HG02610 (cell line): Measurements from ENCODE around the gene FANCC.

ENCODE experiments used
- ATAC-seq: cut with Tn5 transposase; IDR thresholded peaks from one replicate; pipeline ENCODE4 v1.9.1; 2021; ENCODE audit warnings: mild to moderate bottlenecking, moderate library complexity; ENCODE audit not compliant: unreplicated experiment

FANCC gene

GRCh38 chr9:95104980-95105379 is 212.5 kb downstream of the FANCC start:
- ATAC-seq, result no peak

- no peak for ATAC-seq
Observed at GRCh38 chr9:95104581-95104960, 212.9 kb downstream of the FANCC start.

DNA sequence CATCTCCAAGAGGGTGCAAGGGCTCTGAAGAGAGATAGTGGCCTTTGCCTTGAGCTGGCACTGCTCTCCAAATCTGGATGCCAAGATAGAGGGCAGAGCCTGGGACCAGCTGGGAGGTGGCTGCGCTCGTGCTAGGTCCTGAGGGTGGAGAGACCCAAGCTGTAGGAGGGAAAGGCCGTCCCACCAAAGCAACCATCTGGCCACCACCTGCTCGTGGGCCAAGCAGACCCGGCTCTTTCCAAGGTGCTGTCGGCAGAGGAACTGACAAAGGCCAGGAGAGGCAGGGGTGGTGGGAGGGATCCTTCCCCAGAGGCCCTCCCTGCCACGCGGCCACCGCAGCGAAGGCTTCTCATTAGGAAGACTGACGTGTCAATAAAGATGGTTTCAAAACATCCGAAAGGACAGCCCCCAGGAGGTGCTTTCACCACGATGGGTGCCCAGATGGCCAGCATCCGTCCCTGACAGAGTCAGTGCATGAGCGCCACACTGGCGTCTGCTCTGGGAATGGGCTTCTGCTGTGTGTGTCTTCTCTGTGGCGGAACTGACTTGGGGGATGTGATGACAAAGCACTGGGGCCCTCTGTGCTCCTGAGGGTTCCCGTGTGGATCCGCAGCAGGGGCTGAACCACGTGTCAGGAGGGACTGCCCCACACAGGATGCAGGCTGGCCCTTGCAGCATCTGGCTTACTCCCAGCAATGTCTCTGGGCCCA is 213.5 kb downstream of the FANCC start:
- ATAC-seq, result no peak

DNA sequence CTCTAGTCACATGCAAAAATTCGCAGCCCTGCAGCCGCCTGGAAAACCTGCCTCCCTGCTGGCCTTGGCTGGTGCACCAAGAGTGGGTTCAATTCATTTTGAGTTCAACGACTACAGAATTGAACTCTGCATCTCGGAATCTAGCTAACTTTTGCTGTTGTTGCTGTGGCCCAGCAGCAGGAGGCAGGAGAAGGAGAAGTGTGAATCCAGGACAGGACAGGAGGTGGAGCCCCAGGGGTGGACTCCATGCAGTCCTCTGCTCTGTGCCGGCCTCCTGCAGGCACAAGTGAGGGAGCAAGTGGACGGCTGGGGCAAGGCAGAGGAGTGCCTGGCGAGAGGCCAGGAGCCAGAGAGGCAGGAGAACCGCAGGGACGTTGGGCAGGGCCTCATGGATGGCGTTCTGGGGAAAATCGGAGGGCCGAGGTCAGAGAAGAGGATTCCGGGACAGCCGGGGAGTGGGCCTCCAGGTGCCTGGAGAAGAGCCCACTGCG is 214.2 kb downstream of the FANCC start:
- ATAC-seq, result no peak

DNA sequence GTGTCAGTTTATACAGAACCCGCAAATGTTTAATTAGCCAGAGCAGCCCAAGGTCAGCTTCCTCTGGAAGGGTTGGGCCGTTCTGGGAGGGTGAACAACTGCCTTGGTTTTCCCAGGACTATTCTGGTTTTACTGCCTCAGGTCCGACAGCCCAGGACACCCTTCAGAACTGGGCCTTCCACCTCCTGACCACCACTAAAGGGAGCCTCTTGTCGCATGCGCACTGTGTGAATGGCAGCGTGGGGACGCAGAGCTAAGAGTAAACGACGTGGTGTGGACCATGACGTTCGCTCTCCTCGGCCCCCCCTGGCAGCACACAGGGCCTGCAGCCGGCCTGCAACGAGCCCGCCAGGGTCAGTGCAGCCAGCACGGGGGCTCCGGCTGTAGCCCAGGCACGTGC is 214.9 kb downstream of the FANCC start:
- no peak for ATAC-seq

DNA sequence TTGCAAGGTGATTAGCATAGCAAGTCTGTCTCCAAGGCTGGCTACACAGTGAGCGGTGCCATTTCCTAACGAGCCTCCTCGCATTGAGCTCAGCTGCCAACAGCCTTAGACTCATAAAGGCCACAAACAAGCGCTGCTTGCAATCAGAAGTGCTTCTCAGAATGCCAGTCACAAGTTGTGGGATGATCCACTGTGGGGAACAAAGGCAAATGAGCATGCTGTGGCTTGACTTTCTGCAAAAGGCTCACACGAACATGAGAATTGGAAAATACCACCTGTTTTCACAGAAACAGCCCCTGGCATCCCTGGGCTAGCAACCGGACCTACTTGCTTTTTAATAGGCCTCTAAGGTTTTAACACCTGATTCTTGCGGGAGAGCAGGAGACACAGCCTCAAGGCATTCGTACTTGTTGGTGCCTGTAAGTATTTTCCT is 215.5 kb downstream of the FANCC start:
- ATAC-seq, result no peak

DNA sequence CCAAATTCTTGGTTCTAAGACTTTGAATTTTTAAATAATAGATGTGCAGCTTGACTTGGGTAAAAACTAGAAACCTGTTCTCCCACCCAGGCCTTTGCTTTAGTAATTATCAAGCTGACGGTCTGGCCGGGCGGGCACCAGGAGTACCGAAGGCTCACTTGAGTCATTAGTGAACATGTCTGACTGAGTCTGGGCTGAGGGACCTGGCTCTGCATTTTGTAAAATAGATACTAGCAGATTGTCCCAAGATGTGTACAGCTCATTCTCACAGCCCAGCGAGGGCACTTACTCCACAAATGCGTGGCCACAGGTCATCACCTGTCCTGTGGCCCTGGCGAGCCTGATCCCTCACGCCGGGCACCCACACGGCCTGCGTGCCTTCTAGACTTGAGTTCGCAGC is 216.2 kb downstream of the FANCC start:
- no peak for ATAC-seq

- ATAC-seq, result no peak
Observed at GRCh38 chr9:95100071-95100627, 217.4 kb downstream of the FANCC start.

- no peak for ATAC-seq
Observed at GRCh38 chr9:95099321-95100070, 218.0 kb downstream of the FANCC start.

- no peak for ATAC-seq
Observed at GRCh38 chr9:95098391-95098921, 219.1 kb downstream of the FANCC start.

- ATAC-seq, result no peak
Observed at GRCh38 chr9:95097279-95097678, 220.2 kb downstream of the FANCC start.

- no peak for ATAC-seq
Observed at GRCh38 chr9:95096807-95097206, 220.7 kb downstream of the FANCC start.

- ATAC-seq, result no peak
Observed at GRCh38 chr9:95096381-95096780, 221.1 kb downstream of the FANCC start.

DNA sequence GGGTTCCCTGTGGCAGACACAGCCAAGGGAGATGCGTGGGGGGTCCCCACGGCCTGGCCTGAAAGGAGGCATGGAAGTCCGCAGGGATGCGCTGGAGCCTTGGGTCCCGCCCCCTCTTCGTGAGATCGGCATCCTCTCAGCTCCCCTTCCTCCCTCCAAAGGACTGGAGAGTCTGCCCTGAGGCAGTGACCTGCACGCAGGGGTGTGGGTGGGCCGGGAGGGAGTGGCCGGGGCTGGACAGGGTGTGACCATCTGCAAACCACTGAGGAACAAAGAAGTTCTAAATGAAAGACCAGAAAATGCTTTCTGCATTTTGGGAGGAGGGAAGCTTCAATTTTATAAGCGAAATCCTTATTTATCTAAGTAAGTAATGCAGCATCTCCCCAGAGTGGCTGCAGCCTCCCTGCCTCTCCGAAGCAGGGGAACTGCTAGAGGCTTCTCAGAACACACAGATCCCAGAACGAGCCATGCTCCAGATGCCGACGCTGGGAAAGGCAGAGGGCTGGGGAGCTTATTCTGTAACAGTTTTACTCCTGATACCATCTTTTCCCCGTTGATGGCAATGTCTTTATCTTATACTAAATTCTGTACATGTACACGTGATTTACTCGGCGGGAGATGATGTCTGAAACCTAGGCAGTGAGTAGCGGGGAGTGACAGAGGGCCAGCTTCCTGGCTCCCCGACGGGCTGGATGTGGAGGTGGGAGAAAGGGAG is 221.7 kb downstream of the FANCC start:
- ATAC-seq, result no peak

- ATAC-seq, result no peak
Observed at GRCh38 chr9:95094002-95094401, 223.5 kb downstream of the FANCC start.

- no peak for ATAC-seq
Observed at GRCh38 chr9:95093586-95093985, 223.9 kb downstream of the FANCC start.

GRCh38 chr9:95092262-95093072 is 225.0 kb downstream of the FANCC start:
- no peak for ATAC-seq

DNA sequence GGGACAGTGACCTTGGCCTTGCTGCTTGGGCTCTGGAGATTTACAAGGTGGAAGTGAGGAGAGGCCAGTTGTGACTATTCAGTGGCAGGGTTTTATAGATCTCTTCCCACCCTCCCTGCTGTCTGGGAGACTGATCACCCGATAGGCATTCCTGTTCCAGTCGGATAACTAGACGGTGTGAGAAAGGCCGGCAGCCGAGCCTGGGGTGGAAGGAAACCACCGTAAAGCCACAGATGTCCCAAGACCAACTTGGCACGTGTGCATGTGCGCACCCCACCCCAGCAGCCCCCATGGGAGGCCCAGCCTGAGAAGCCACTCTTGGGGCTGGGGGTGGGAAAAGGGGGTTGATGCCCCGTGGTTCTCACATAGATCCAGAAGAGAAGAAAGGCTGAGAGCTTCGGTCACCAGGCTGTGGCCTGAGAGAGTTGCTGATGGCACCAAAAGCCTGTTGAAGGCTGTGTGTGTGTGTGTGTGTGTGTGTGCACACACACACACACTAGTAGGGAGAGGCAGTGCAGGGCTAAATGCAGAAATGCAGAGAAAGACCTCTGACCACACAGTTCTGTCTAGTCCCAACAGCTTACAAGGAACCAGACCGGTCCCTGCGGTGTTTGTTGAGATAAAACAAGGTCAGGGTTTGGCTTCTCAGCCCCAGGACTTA is 225.8 kb downstream of the FANCC start:
- ATAC-seq, result no peak

- ATAC-seq, result no peak
Observed at GRCh38 chr9:95090871-95091577, 226.5 kb downstream of the FANCC start.
